GM23338 (cell line): Measurements from ENCODE around the gene HMOX1. TPM values are rescaled to one million over a fixed set of nuclear protein-coding genes. Genes with fewer than 3 reads are reported as not detected.

ENCODE experiments used
- ATAC-seq: fragments of 200-7000 bp; cut with Tn5 transposase; 3 replicates; pipeline ENCODE4 v1.9.1; 2020
- DNase-seq: peaks from one replicate; pipeline ENCODE4 v3.0.0-alpha.2; 2015; ENCODE audit warnings: low spot score
- H2AFZ ChIP-seq: fragments of 200-600 bp; sonication (generic); 2 replicates; pipeline ENCODE4 v1.8.0; 2016; ENCODE audit warnings: antibody characterized with exemption, mild to moderate bottlenecking, moderate library complexity
- H3F3A ChIP-seq: fragments of 200-600 bp; sonication (generic); replicated peaks from 2 replicates; pipeline ENCODE4 v1.8.0; 2017; ENCODE audit warnings: antibody characterized with exemption, mixed run types, low read depth
- H3K27ac ChIP-seq: fragments of 200-600 bp; sonication (generic); 2 replicates; pipeline ENCODE4 v1.6.1; 2016; ENCODE audit warnings: low read depth
- H3K27me3 ChIP-seq: fragments of 200-600 bp; sonication (generic); 2 replicates; pipeline ENCODE4 v1.8.0; 2016; ENCODE audit warnings: mild to moderate bottlenecking, mixed run types, moderate library complexity; ENCODE audit not compliant: insufficient read depth
- H3K36me3 ChIP-seq: fragments of 200-600 bp; sonication (generic); 2 replicates; pipeline ENCODE4 v1.8.0; 2016; ENCODE audit warnings: mild to moderate bottlenecking; ENCODE audit not compliant: insufficient read depth
- H3K4me1 ChIP-seq: fragments of 200-600 bp; sonication (generic); 2 replicates; pipeline ENCODE4 v1.8.0; 2016; ENCODE audit warnings: mild to moderate bottlenecking, moderate library complexity; ENCODE audit not compliant: insufficient read depth
- H3K4me2 ChIP-seq: fragments of 200-600 bp; sonication (generic); 2 replicates; pipeline ENCODE4 v1.7.1; 2017; ENCODE audit warnings: mixed run types
- H3K4me3 ChIP-seq: fragments of 200-600 bp; sonication (generic); 2 replicates; pipeline ENCODE4 v1.6.1; 2016; ENCODE audit warnings: mixed run types
- H3K79me2 ChIP-seq: fragments of 200-600 bp; sonication (generic); replicated peaks from 2 replicates; pipeline ENCODE4 v1.8.0; 2017; ENCODE audit warnings: mild to moderate bottlenecking; ENCODE audit not compliant: insufficient read depth
- H3K9me2 ChIP-seq: fragments of 200-600 bp; sonication (generic); 2 replicates; pipeline ENCODE4 v1.8.0; 2017; ENCODE audit not compliant: insufficient read depth
- H4K20me1 ChIP-seq: fragments of 200-600 bp; sonication (generic); replicated peaks from 2 replicates; pipeline ENCODE4 v1.8.0; 2017; ENCODE audit warnings: mild to moderate bottlenecking; ENCODE audit not compliant: insufficient read depth
- H3K27ac Mint-ChIP-seq: 2 replicates; pipeline ENCODE4 v1.8.0; 2020; ENCODE audit warnings: inconsistent platforms, mild to moderate bottlenecking, moderate library complexity, mixed read lengths
- H3K27me3 Mint-ChIP-seq: 3 replicates; pipeline ENCODE4 v1.8.0; 2022; ENCODE audit warnings: low read depth, mild to moderate bottlenecking, moderate library complexity, mixed read lengths, inconsistent platforms; ENCODE audit not compliant: insufficient read depth, poor library complexity
- H3K36me3 Mint-ChIP-seq: 3 replicates; pipeline ENCODE4 v1.8.0; 2021; ENCODE audit warnings: low read depth, mild to moderate bottlenecking, inconsistent platforms, moderate library complexity, mixed read lengths
- H3K4me1 Mint-ChIP-seq: 3 replicates; pipeline ENCODE4 v1.8.0; 2020; ENCODE audit warnings: mild to moderate bottlenecking, inconsistent platforms, mixed read lengths
- H3K4me3 Mint-ChIP-seq: 3 replicates; pipeline ENCODE4 v1.8.0; 2021; ENCODE audit warnings: moderate library complexity, mild to moderate bottlenecking, inconsistent platforms, mixed read lengths
- H3K9me3 Mint-ChIP-seq: 3 replicates; pipeline ENCODE4 v1.8.0; 2020; ENCODE audit warnings: moderate library complexity, mild to moderate bottlenecking, inconsistent platforms, mixed read lengths
- CREB1 ChIP-seq: fragments of 250-450 bp; sonication (Bioruptor Pico); IDR thresholded peaks from 2 replicates; pipeline ENCODE4 v1.5.0; 2020; ENCODE audit warnings: low read depth, mild to moderate bottlenecking, moderate library complexity
- CTCF ChIP-seq, 2 experiments: fragments of 200-600 bp in 1 of 2; sonication (generic) in 1 of 2; conservative IDR thresholded peaks; 2 replicates each; pipeline versions ENCODE4 v1.5.1 to v1.6.1; 2016 to 2017; ENCODE audit warnings: antibody characterized with exemption in 2 of 2, low read depth in 2 of 2, mild to moderate bottlenecking in 2 of 2, moderate library complexity in 1 of 2
- ETS1 ChIP-seq: IDR thresholded peaks from 2 replicates; pipeline ENCODE4 v1.6.1; 2016; ENCODE audit warnings: antibody characterized with exemption
- EZH2 ChIP-seq: fragments of 200-600 bp; sonication (generic); IDR thresholded peaks from one replicate; pipeline ENCODE4 v1.8.0; 2017; ENCODE audit warnings: antibody characterized with exemption, mild to moderate bottlenecking, low read depth; ENCODE audit not compliant: unreplicated experiment
- EZH2phosphoT487 ChIP-seq: fragments of 200-600 bp; sonication (generic); IDR thresholded peaks from one replicate; pipeline ENCODE4 v1.8.1; 2018; ENCODE audit warnings: antibody characterized with exemption; ENCODE audit not compliant: unreplicated experiment
- JUNB ChIP-seq: IDR thresholded peaks from one replicate; pipeline ENCODE4 v1.6.1; 2016; ENCODE audit warnings: antibody characterized with exemption; ENCODE audit not compliant: unreplicated experiment
- NANOG ChIP-seq: IDR thresholded peaks from 2 replicates; pipeline ENCODE4 v1.6.1; 2016; ENCODE audit warnings: antibody characterized with exemption, borderline replicate concordance
- POLR2AphosphoS5 ChIP-seq: IDR thresholded peaks from 2 replicates; pipeline ENCODE4 v1.6.1; 2016; ENCODE audit warnings: antibody characterized with exemption, low read depth
- REST ChIP-seq: IDR thresholded peaks from one replicate; pipeline ENCODE4 v1.6.1; 2018; ENCODE audit warnings: antibody characterized with exemption; ENCODE audit not compliant: unreplicated experiment
- STAT1 ChIP-seq: IDR thresholded peaks from one replicate; pipeline ENCODE4 v1.6.1; 2016; ENCODE audit warnings: antibody characterized with exemption; ENCODE audit not compliant: unreplicated experiment
- ZNF114 ChIP-seq: fragments of 250-450 bp; sonication (Bioruptor Pico); IDR thresholded peaks from 2 replicates; pipeline ENCODE4 v1.5.0; 2020; ENCODE audit warnings: mild to moderate bottlenecking, moderate library complexity
- ZNF331 ChIP-seq: fragments of 250-450 bp; sonication (Bioruptor Pico); IDR thresholded peaks from 2 replicates; pipeline ENCODE4 v1.5.0; 2020; ENCODE audit warnings: low read depth, mild to moderate bottlenecking, moderate library complexity
- ZNF462 ChIP-seq: fragments of 250-450 bp; sonication (Bioruptor Pico); IDR thresholded peaks from 2 replicates; pipeline ENCODE4 v1.5.0; 2020; ENCODE audit warnings: mild to moderate bottlenecking, moderate library complexity
- polyA plus RNA-seq: library from polyadenylated mRNA; unstranded; fragments of >200 nt; fragmentation: Nextera tagmentation; extraction: Ambion mirVana; gene quantifications from 2 replicates; pipeline ENCODE4 v1.2.1, GENCODE V29; 2016
- total RNA-seq: library from RNA; depleted of rRNA; stranded (reverse); fragments of >200 nt; shearing (Covaris generic); gene quantifications from 2 replicates; pipeline ENCODE4 v1.2.3, GENCODE V29; 2014

HMOX1 gene
- total and polyA plus RNA-seq, 2 experiments from 2014 or later: 10.9 to 22.6 TPM

- Histone ChIP-seq H2AFZ (no peak overlapping the region), H3K4me3 (no peak overlapping the region), H3K9me2 (peaks cover 4% of the 10 kb centered on the region; the same call in 1 of the 2 replicates), H3F3A (peaks cover 40% of the 10 kb centered on the region), H3K4me1 (peaks cover 6% of the 10 kb centered on the region; the same call in 1 of the 2 replicates), H3K27ac (no peak overlapping the region), H3K4me2 (no peak overlapping the region), H3K79me2 (peaks cover 6% of the 10 kb centered on the region; the same call in 1 of the 2 replicates), H3K27me3 (no peaks in the 10 kb centered on the region), H4K20me1 (peaks cover 8% of the 10 kb centered on the region), H3K36me3 (peaks cover 25% of the 10 kb centered on the region)
- DNase-seq (no peak), ATAC-seq (no peak)
- H3K9me3 Mint-ChIP-seq: peaks cover 17% of the 10 kb centered on the region
- peaks cover 4% of the 10 kb centered on the region; the same call in 2 of the 3 replicates for H3K4me1 Mint-ChIP-seq
- no peak overlapping the region for H3K4me3 Mint-ChIP-seq
- TF ChIP-seq ETS1 (no peak), EZH2 (no peak), POLR2AphosphoS5 (no peak), CTCF (conservative IDR thresholded peaks at IDR 0.05; ENCODE audit: low read depth in 2 of 2) (no peak), ZNF462 (CRISPR knock-in tag) (no peak), ZNF114 (CRISPR knock-in tag) (no peak), JUNB (no peak), REST (no peak), ZNF331 (CRISPR knock-in tag) (no peak), EZH2phosphoT487 (no peak), CREB1 (CRISPR knock-in tag) (no peak), NANOG (no peak), STAT1 (no peak)
- H3K27me3 Mint-ChIP-seq: peaks cover 28% of the 10 kb centered on the region
- H3K36me3 Mint-ChIP-seq: peaks cover 63% of the 10 kb centered on the region
- H3K27ac Mint-ChIP-seq: no peak overlapping the region
Measured at GRCh38 chr22:35435201-35435740, 54.4 kb downstream of the HMOX1 start.
